Loucy (cell line): ENCODE measurements around the gene HRC.

Experiments
- H2AFZ ChIP-seq: fragments of 200-600 bp; sonication (generic); 2 replicates; pipeline ENCODE4 v1.6.0; 2016; ENCODE audit warnings: antibody characterized with exemption, mild to moderate bottlenecking, low read length, moderate library complexity
- H3F3A ChIP-seq: fragments of 200-600 bp; 2 replicates; pipeline ENCODE4 v1.6.0; 2016; ENCODE audit warnings: antibody characterized with exemption, low read depth, mild to moderate bottlenecking
- H3K27me3 ChIP-seq: fragments of 200-600 bp; sonication (generic); 2 replicates; pipeline ENCODE4 v1.6.1; 2014; ENCODE audit warnings: low read length, mild to moderate bottlenecking; ENCODE audit not compliant: insufficient read depth, poor library complexity, severe bottlenecking
- H3K36me3 ChIP-seq: fragments of 200-600 bp; sonication (generic); 2 replicates; pipeline ENCODE4 v1.6.1; 2016; ENCODE audit warnings: low read length; ENCODE audit not compliant: insufficient read depth
- H3K4me1 ChIP-seq: fragments of 200-600 bp; sonication (generic); 2 replicates; pipeline ENCODE4 v1.5.1; 2014; ENCODE audit warnings: low read length, mild to moderate bottlenecking; ENCODE audit not compliant: insufficient read depth, poor library complexity, severe bottlenecking
- H3K4me2 ChIP-seq: fragments of 200-600 bp; sonication (generic); 2 replicates; pipeline ENCODE4 v1.6.0; 2014; ENCODE audit warnings: antibody characterized with exemption, low read length, low read depth, mild to moderate bottlenecking; ENCODE audit not compliant: poor library complexity, severe bottlenecking
- H3K4me3 ChIP-seq: fragments of 200-600 bp; sonication (generic); 2 replicates; pipeline ENCODE4 v1.5.1; 2014; ENCODE audit warnings: low read length, mild to moderate bottlenecking, mixed read lengths; ENCODE audit not compliant: poor library complexity, severe bottlenecking
- H3K79me2 ChIP-seq: fragments of 200-600 bp; sonication (generic); 2 replicates; pipeline ENCODE4 v1.6.1; 2014; ENCODE audit warnings: low read length; ENCODE audit not compliant: insufficient read depth
- H3K9ac ChIP-seq: fragments of 200-600 bp; sonication (generic); 2 replicates; pipeline ENCODE4 v1.6.0; 2014; ENCODE audit warnings: mild to moderate bottlenecking, low read depth, low read length, moderate library complexity; ENCODE audit not compliant: poor library complexity, severe bottlenecking
- H3K9me2 ChIP-seq: fragments of 200-600 bp; sonication (generic); replicated peaks from 2 replicates; pipeline ENCODE4 v1.6.1; 2016; ENCODE audit warnings: low read depth, low read length, mixed read lengths
- H3K9me3 ChIP-seq: fragments of 200-600 bp; sonication (generic); 2 replicates; pipeline ENCODE4 v1.6.1; 2014; ENCODE audit warnings: mild to moderate bottlenecking, antibody characterized with exemption, low read length, low read depth; ENCODE audit not compliant: insufficient read depth
- H4K20me1 ChIP-seq: fragments of 200-600 bp; sonication (generic); 2 replicates; pipeline ENCODE4 v1.6.0; 2014; ENCODE audit warnings: antibody characterized with exemption, low read length, mild to moderate bottlenecking; ENCODE audit not compliant: insufficient read depth, poor library complexity, severe bottlenecking
- EZH2phosphoT487 ChIP-seq: fragments of 200-600 bp; IDR thresholded peaks from 2 replicates; pipeline ENCODE4 v1.6.1; 2018; ENCODE audit warnings: antibody characterized with exemption, mild to moderate bottlenecking, moderate library complexity, borderline replicate concordance
- TF ChIP-seq, protein P1 (sequence below): fragments of 200-600 bp; sonication (generic); conservative IDR thresholded peaks from 2 replicates; pipeline ENCODE4 v1.5.1; 2014; ENCODE audit warnings: mild to moderate bottlenecking, antibody characterized with exemption, low read length

HRC gene

DNA sequence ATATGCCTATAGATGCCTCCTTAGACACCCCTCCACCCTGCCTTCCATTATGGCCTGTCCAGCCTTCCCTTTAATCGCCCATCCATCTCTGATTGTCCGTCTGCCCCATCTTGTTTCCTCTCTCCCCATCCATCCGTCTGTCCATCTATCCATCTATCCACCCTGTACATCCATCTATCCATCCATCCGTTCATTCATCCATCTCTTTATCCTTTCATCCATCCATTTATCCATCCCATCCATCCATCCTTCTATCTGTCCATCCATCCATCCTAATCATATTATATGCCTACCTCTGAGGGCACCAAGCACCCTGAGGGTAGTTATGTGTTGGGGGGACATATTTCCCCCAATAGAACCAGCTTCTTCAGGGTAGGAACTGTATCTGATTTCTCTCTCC, 25.5 kb upstream of the HRC start:
- Histone ChIP-seq H3K9ac (no peak overlapping the region), H2AFZ (no peak overlapping the region), H3K4me3 (no peak overlapping the region), H3K9me3 (no peaks in the 10 kb centered on the region), H4K20me1 (no peaks in the 10 kb centered on the region), H3K4me1 (no peaks in the 10 kb centered on the region), H3K79me2 (no peaks in the 10 kb centered on the region), H3K27me3 (no peaks in the 10 kb centered on the region), H3K9me2 (no peaks in the 10 kb centered on the region), H3K4me2 (no peak overlapping the region), H3K36me3 (no peaks in the 10 kb centered on the region), H3F3A (no peaks in the 10 kb centered on the region)
- no peak for TF ChIP-seq EZH2phosphoT487
- TF ChIP-seq, protein P1, sequence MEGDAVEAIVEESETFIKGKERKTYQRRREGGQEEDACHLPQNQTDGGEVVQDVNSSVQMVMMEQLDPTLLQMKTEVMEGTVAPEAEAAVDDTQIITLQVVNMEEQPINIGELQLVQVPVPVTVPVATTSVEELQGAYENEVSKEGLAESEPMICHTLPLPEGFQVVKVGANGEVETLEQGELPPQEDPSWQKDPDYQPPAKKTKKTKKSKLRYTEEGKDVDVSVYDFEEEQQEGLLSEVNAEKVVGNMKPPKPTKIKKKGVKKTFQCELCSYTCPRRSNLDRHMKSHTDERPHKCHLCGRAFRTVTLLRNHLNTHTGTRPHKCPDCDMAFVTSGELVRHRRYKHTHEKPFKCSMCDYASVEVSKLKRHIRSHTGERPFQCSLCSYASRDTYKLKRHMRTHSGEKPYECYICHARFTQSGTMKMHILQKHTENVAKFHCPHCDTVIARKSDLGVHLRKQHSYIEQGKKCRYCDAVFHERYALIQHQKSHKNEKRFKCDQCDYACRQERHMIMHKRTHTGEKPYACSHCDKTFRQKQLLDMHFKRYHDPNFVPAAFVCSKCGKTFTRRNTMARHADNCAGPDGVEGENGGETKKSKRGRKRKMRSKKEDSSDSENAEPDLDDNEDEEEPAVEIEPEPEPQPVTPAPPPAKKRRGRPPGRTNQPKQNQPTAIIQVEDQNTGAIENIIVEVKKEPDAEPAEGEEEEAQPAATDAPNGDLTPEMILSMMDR, result no peak

DNA sequence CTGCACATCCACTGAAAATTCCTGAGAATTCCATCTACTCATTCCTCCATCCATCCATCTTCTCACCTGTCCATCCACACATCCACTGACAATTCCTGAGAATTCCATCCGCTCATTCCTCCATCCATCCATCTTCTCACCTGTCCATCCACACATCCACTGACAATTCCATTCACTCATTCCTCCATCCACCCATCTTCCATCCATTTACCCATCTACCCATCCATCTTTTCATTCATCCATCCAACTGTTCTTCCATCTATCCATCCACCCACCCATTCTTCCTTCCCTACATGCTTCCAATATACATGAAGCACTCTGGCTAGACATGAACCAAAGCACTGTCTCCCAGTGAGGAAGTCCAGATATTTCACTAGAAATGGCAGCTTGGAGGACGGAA, 18.0 kb upstream of the HRC start:
- H3K9ac ChIP-seq, result no peak overlapping the region
- TF ChIP-seq, protein P1, result no peak
- TF ChIP-seq EZH2phosphoT487, result no peak
- H3K36me3 ChIP-seq, result no peaks in the 10 kb centered on the region
- no peaks in the 10 kb centered on the region for H3F3A ChIP-seq
- H2AFZ ChIP-seq, result no peak overlapping the region
- no peak overlapping the region for H3K4me3 ChIP-seq
- H3K79me2 ChIP-seq, result no peaks in the 10 kb centered on the region
- H4K20me1 ChIP-seq, result no peaks in the 10 kb centered on the region
- no peaks in the 10 kb centered on the region for H3K27me3 ChIP-seq
- H3K9me3 ChIP-seq, result no peaks in the 10 kb centered on the region
- H3K9me2 ChIP-seq, result no peaks in the 10 kb centered on the region
- no peak overlapping the region for H3K4me2 ChIP-seq
- no peaks in the 10 kb centered on the region for H3K4me1 ChIP-seq

DNA sequence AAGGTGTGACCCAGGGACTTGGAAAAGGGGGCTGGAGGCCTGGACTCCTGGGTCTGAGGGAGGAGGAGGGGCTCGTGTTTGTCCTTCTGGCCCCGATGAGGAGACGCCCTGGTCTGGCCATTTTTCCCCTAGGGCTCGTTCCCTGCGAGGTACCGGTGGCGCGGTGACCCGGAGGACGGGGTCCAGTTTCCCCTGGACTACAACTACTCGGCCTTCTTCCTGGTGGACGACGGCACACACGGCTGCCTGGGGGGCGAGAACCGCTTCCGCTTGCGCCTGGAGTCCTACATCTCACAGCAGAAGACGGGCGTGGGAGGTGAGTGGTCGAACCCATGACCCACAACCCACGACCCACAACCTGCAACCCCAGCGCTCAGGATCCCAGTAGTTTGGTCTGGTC, 13.2 kb upstream of the HRC start:
- Histone ChIP-seq H3K36me3 (no peaks in the 10 kb centered on the region), H3K9ac (no peak overlapping the region), H3F3A (no peaks in the 10 kb centered on the region), H3K4me3 (no peak overlapping the region), H3K4me1 (no peaks in the 10 kb centered on the region), H3K27me3 (no peaks in the 10 kb centered on the region), H2AFZ (no peak overlapping the region), H3K79me2 (no peaks in the 10 kb centered on the region), H4K20me1 (no peaks in the 10 kb centered on the region), H3K9me2 (no peaks in the 10 kb centered on the region), H3K4me2 (no peak overlapping the region), H3K9me3 (no peaks in the 10 kb centered on the region)
- TF ChIP-seq, protein P1, result no peak
- no peak for TF ChIP-seq EZH2phosphoT487
